ENCODE measurements around the gene NAV2.

Gene NAV2

GRCh38 chr11:19803506-19803998 lies 90.9 kb downstream of the NAV2 start:
- H3K36me3 ChIP-seq (ENCODE audit: control insufficient read depth, insufficient read depth, low read length), result no peaks in the 10 kb centered on the region; the same call in 1 of the 2 replicates
- no peak overlapping the region for H3K27ac ChIP-seq (ENCODE audit: low read length)
- peaks cover 11% of the 10 kb centered on the region; the same call in 1 of the 2 replicates for H3K4me1 ChIP-seq (ENCODE audit: control insufficient read depth, insufficient read depth, low read length)
- no peaks in the 10 kb centered on the region for H3K27me3 ChIP-seq (ENCODE audit: control insufficient read depth, insufficient read depth, low read length)
- no CpG with 5 or more reads among the region's 3 CpGs for WGBS (ENCODE audit: insufficient coverage, insufficient read length)
- no peaks in the 10 kb centered on the region for H3K9me3 ChIP-seq (ENCODE audit: control insufficient read depth, insufficient read depth, low read length)
- no peak for DNase-seq (ENCODE audit: low read depth, low spot score)
- no peak overlapping the region for H3K4me3 ChIP-seq (ENCODE audit: low read length)

- Histone ChIP-seq H3K27me3 (ENCODE audit: control insufficient read depth, insufficient read depth, low read length) (no peaks in the 10 kb centered on the region), H3K36me3 (ENCODE audit: control insufficient read depth, insufficient read depth, low read length) (no peaks in the 10 kb centered on the region; the same call in 1 of the 2 replicates), H3K9me3 (ENCODE audit: control insufficient read depth, insufficient read depth, low read length) (no peaks in the 10 kb centered on the region), H3K4me1 (ENCODE audit: control insufficient read depth, insufficient read depth, low read length) (peaks cover 11% of the 10 kb centered on the region; the same call in 1 of the 2 replicates), H3K27ac (ENCODE audit: low read length) (no peak overlapping the region), H3K4me3 (ENCODE audit: low read length) (no peak overlapping the region)
- no peak for DNase-seq (ENCODE audit: low read depth, low spot score)
- WGBS (ENCODE audit: insufficient coverage, insufficient read length), result no CpG with 5 or more reads among the region's 5 CpGs
Measured at GRCh38 chr11:19805376-19805775, 92.7 kb downstream of the NAV2 start.

- Histone ChIP-seq H3K27me3 (ENCODE audit: control insufficient read depth, insufficient read depth, low read length) (no peaks in the 10 kb centered on the region), H3K36me3 (ENCODE audit: control insufficient read depth, insufficient read depth, low read length) (no peaks in the 10 kb centered on the region; the same call in 1 of the 2 replicates), H3K4me1 (ENCODE audit: control insufficient read depth, insufficient read depth, low read length) (peaks cover 11% of the 10 kb centered on the region; the same call in 1 of the 2 replicates), H3K9me3 (ENCODE audit: control insufficient read depth, insufficient read depth, low read length) (no peaks in the 10 kb centered on the region), H3K27ac (ENCODE audit: low read length) (no peak overlapping the region), H3K4me3 (ENCODE audit: low read length) (no peak overlapping the region)
- DNase-seq (ENCODE audit: low read depth, low spot score), result no peak
- WGBS (ENCODE audit: insufficient coverage, insufficient read length), result no CpG with 5 or more reads among the region's 2 CpGs
Measured at GRCh38 chr11:19805827-19806226, 93.2 kb downstream of the NAV2 start.

GRCh38 chr11:19806251-19806650 lies 93.6 kb downstream of the NAV2 start:
- Histone ChIP-seq H3K9me3 (ENCODE audit: control insufficient read depth, insufficient read depth, low read length) (no peaks in the 10 kb centered on the region), H3K4me3 (ENCODE audit: low read length) (no peak overlapping the region), H3K27ac (ENCODE audit: low read length) (no peak overlapping the region), H3K27me3 (ENCODE audit: control insufficient read depth, insufficient read depth, low read length) (no peaks in the 10 kb centered on the region), H3K4me1 (ENCODE audit: control insufficient read depth, insufficient read depth, low read length) (peaks cover 11% of the 10 kb centered on the region; the same call in 1 of the 2 replicates), H3K36me3 (ENCODE audit: control insufficient read depth, insufficient read depth, low read length) (no peaks in the 10 kb centered on the region; the same call in 1 of the 2 replicates)
- WGBS (ENCODE audit: insufficient coverage, insufficient read length), result no CpG with 5 or more reads among the region's 2 CpGs
- DNase-seq (ENCODE audit: low read depth, low spot score), result no peak

- WGBS (ENCODE audit: insufficient coverage, insufficient read length), result no CpG with 5 or more reads among the region's 1 CpG
- H3K36me3 ChIP-seq (ENCODE audit: control insufficient read depth, insufficient read depth, low read length), result no peaks in the 10 kb centered on the region; the same call in 1 of the 2 replicates
Measured at GRCh38 chr11:19808076-19808911, 95.7 kb downstream of the NAV2 start.

GRCh38 chr11:19810852-19811251 lies 98.2 kb downstream of the NAV2 start:
- DNase-seq (ENCODE audit: low read depth, low spot score), result no peak
- Histone ChIP-seq H3K27me3 (ENCODE audit: control insufficient read depth, insufficient read depth, low read length) (no peaks in the 10 kb centered on the region), H3K4me1 (ENCODE audit: control insufficient read depth, insufficient read depth, low read length) (peaks cover 15% of the 10 kb centered on the region; the same call in 1 of the 2 replicates), H3K27ac (ENCODE audit: low read length) (no peak overlapping the region), H3K9me3 (ENCODE audit: control insufficient read depth, insufficient read depth, low read length) (no peaks in the 10 kb centered on the region), H3K36me3 (ENCODE audit: control insufficient read depth, insufficient read depth, low read length) (no peaks in the 10 kb centered on the region), H3K4me3 (ENCODE audit: low read length) (no peak overlapping the region)
- no CpG with 5 or more reads among the region's 4 CpGs for WGBS (ENCODE audit: insufficient coverage, insufficient read length)

More at GRCh38 chr11:19808076-19808911, 95.7 kb downstream of the NAV2 start:
- no peak overlapping the region for H3K27ac ChIP-seq (ENCODE audit: low read length)
- DNase-seq (ENCODE audit: low read depth, low spot score), result no peak
- H3K27me3 ChIP-seq (ENCODE audit: control insufficient read depth, insufficient read depth, low read length), result no peaks in the 10 kb centered on the region
- H3K4me3 ChIP-seq (ENCODE audit: low read length), result no peak overlapping the region
- no peaks in the 10 kb centered on the region for H3K9me3 ChIP-seq (ENCODE audit: control insufficient read depth, insufficient read depth, low read length)
- H3K4me1 ChIP-seq (ENCODE audit: control insufficient read depth, insufficient read depth, low read length), result peaks cover 10% of the 10 kb centered on the region; the same call in 1 of the 2 replicates

- no peaks in the 10 kb centered on the region for H3K36me3 ChIP-seq (ENCODE audit: control insufficient read depth, insufficient read depth, low read length)
- H3K4me1 ChIP-seq (ENCODE audit: control insufficient read depth, insufficient read depth, low read length), result peaks cover 19% of the 10 kb centered on the region
- DNase-seq (ENCODE audit: low read depth, low spot score), result no peak
- no peaks in the 10 kb centered on the region for H3K9me3 ChIP-seq (ENCODE audit: control insufficient read depth, insufficient read depth, low read length)
- H3K4me3 ChIP-seq (ENCODE audit: low read length), result no peak overlapping the region
- no CpG with 5 or more reads among the region's 1 CpG for WGBS (ENCODE audit: insufficient coverage, insufficient read length)
- H3K27me3 ChIP-seq (ENCODE audit: control insufficient read depth, insufficient read depth, low read length), result no peaks in the 10 kb centered on the region
- no peak overlapping the region for H3K27ac ChIP-seq (ENCODE audit: low read length)
Measured at GRCh38 chr11:19811380-19811779, 98.7 kb downstream of the NAV2 start.

GRCh38 chr11:19812096-19812495 lies 99.5 kb downstream of the NAV2 start:
- peaks cover 19% of the 10 kb centered on the region for H3K4me1 ChIP-seq (ENCODE audit: control insufficient read depth, insufficient read depth, low read length)
- no peak overlapping the region for H3K4me3 ChIP-seq (ENCODE audit: low read length)
- no peaks in the 10 kb centered on the region for H3K36me3 ChIP-seq (ENCODE audit: control insufficient read depth, insufficient read depth, low read length)
- WGBS (ENCODE audit: insufficient coverage, insufficient read length), result no CpG with 5 or more reads among the region's 1 CpG
- no peak for DNase-seq (ENCODE audit: low read depth, low spot score)
- no peaks in the 10 kb centered on the region for H3K27me3 ChIP-seq (ENCODE audit: control insufficient read depth, insufficient read depth, low read length)
- H3K9me3 ChIP-seq (ENCODE audit: control insufficient read depth, insufficient read depth, low read length), result no peaks in the 10 kb centered on the region
- no peak overlapping the region for H3K27ac ChIP-seq (ENCODE audit: low read length)

- no peaks in the 10 kb centered on the region for H3K27me3 ChIP-seq (ENCODE audit: control insufficient read depth, insufficient read depth, low read length)
- DNase-seq (ENCODE audit: low read depth, low spot score), result no peak
- H3K27ac ChIP-seq (ENCODE audit: low read length), result no peak overlapping the region
- no peaks in the 10 kb centered on the region for H3K9me3 ChIP-seq (ENCODE audit: control insufficient read depth, insufficient read depth, low read length)
- no peak overlapping the region for H3K4me3 ChIP-seq (ENCODE audit: low read length)
- no CpG with 5 or more reads among the region's 4 CpGs for WGBS (ENCODE audit: insufficient coverage, insufficient read length)
- no peaks in the 10 kb centered on the region for H3K36me3 ChIP-seq (ENCODE audit: control insufficient read depth, insufficient read depth, low read length)
- H3K4me1 ChIP-seq (ENCODE audit: control insufficient read depth, insufficient read depth, low read length), result peaks cover 19% of the 10 kb centered on the region
Measured at GRCh38 chr11:19812710-19813109, 100.1 kb downstream of the NAV2 start.

GRCh38 chr11:19813158-19813879 lies 100.7 kb downstream of the NAV2 start:
- Histone ChIP-seq H3K36me3 (ENCODE audit: control insufficient read depth, insufficient read depth, low read length) (no peaks in the 10 kb centered on the region), H3K27me3 (ENCODE audit: control insufficient read depth, insufficient read depth, low read length) (no peaks in the 10 kb centered on the region), H3K4me3 (ENCODE audit: low read length) (no peak overlapping the region), H3K9me3 (ENCODE audit: control insufficient read depth, insufficient read depth, low read length) (no peaks in the 10 kb centered on the region), H3K27ac (ENCODE audit: low read length) (no peak overlapping the region), H3K4me1 (ENCODE audit: control insufficient read depth, insufficient read depth, low read length) (peaks cover 15% of the 10 kb centered on the region)
- WGBS (ENCODE audit: insufficient coverage, insufficient read length), result 100% methylated on average over 1 of the region's 13 CpGs
- DNase-seq (ENCODE audit: low read depth, low spot score), result no peak
